Left renal pelvis (tissue), 4 donors: ENCODE measurements around the gene ARPIN. TPM values are rescaled to one million over a fixed set of nuclear protein-coding genes. Genes with fewer than 3 reads are reported as not detected.
"Not testable (repeated sequence)": the region's sequence is repeated elsewhere in the genome, so short reads cannot be mapped to it uniquely, and the experiment has no call there.

ENCODE experiments used
- DNase-seq, 4 donors: peaks; one replicate each; pipeline ENCODE4 v3.0.0-alpha.2; 2013; ENCODE audit warnings: low read depth in 4 of 4, low spot score in 3 of 4
- polyA plus RNA-seq, 4 donors: library from polyadenylated mRNA; unstranded; fragments of 120-200 nt; gene quantifications; one replicate each; pipeline ENCODE4 v1.2.1, GENCODE V29; 2013; ENCODE audit not compliant: insufficient read length in 4 of 4

ARPIN gene
- polyA plus RNA-seq, 4 donors = 27.1 to 30.6 (median 30.0) TPM

DNA sequence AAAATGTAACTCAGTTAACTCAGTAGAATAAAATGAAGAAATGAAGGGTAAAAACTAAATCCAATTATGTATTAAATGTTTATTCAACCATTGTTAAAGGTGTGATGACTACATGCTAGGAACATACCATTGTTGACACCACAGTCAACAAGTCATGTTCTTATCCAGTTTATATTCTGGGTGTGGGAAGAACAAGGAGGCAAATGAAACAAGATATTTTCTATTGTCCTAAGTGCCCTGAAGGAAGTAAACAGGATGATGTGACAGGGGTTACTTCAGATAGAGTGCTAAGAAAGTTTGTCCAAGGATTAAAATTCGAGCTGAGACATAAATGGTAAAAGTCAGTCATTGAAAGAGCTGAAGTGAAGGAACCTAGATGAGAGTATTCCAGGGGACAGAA lies 32.0 kb downstream of the ARPIN start:
- no peak for DNase-seq

DNA sequence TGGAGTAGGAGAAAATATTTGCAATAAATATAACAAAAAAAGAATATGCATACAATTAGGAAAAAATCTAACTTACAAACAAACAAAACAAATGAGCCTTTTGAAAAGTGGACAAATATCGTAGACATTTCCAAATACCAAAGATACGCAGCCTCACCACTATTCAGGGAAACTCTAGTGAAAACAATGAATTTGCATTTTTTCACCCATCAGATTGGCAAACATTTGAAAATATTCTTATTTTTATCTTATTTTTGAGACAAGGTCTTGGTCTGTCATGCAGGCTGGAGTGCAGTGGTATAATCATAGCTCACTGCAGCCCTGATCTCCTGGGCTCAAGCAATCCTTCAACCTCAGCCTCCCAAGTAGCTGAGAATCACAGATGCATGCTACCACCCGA lies 34.4 kb downstream of the ARPIN start:
- DNase-seq = no peak

DNA sequence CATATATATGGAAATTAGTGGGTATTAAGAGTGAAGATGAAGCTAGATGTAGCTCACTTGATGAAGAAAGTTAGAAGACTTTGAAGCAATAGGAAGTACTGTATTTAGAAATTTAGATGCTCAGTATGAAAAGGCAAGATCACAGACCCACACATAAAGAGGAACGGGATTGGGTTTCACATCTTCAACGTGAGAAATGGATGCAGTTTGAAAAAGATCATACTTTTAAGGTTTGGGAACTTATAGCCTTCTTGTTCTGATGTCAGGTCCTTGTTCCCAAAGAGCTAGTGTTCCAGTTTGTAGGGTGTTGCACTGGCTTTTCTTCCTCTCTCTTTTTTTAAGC lies 35.7 kb downstream of the ARPIN start:
- no peak for DNase-seq

DNA sequence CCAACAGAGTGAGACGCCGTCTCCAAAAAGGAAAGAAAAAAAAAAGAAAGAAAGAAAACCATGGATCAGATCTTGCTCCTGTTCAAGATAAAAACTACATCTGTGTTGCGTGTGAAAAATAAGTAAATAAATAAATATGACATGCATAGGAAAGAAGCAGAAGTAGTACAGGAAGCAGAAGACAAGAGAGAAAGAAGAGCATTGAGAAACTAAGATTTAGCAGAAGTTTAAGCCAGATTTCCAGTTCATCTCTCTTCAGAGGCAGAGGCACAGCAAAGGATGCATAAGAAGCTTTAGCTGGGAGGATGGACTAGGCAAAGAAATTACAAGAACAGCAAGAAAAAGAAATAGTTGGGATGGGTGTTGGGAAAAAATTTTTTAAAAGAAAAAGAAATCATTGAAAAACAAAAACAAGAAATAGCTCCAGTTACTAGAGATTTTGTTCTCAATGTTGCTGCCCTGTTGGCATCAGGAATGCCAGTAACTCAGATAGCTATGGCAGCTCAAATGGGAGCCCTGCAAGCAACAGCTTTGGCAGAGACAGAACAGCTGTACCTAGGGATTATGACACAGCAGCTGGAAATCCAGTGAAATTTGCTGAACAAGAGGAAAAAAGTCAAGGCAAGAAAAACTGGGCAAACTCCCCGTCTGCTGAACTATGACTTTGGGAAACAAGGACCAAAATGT lies 36.2 kb downstream of the ARPIN start:
- no peak for DNase-seq

DNA sequence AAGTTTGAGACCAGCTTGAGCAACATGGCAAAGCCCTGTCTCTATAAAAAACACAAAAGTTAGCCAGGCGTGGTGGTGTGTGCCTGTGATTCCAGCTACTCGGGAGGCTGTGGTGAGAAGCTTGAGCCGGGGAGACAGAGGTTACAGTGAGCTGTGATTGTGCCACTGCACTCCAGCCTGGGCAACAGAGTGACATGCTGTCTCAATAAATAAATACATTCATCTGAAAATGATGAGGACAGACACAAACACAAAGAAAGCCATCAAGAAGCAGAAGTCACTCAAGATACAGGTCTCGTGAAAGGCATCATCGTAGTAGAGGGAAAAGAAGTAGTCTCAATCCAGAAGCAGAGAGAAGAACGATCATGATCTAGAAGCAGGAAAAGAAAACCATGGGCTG lies 37.0 kb downstream of the ARPIN start:
- DNase-seq = no peak

DNA sequence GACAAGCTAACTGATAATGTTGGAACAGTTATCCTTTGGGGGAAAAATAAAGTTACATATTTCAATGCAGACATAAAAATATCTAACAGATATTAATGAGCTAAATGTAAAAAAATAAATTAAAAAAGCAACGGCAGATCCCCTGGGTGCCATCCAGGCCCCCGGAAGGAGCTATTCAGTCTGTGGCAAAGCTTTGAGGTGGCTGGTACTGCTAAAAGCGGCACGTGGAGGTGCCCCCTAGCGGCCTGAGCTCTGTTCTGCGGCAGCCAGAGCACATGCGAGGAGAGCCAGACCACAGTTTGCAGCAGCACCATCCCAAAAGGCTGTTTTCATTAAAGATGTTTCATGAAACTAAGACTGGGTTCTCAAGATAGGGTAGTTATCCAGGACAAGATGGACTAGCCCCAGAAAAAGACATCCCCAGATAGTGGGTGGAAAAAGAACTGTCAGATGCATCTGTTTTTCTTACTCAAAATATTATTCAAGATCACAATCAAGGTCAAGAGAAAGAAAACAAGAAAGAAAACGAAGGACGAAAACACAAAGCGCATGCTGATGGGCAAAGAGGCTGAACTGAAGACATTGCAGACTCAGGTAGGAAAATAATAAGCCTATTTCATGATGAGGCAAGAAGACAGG lies 37.7 kb downstream of the ARPIN start:
- DNase-seq = peak in 1 of 4 donors; percentile 24

DNA sequence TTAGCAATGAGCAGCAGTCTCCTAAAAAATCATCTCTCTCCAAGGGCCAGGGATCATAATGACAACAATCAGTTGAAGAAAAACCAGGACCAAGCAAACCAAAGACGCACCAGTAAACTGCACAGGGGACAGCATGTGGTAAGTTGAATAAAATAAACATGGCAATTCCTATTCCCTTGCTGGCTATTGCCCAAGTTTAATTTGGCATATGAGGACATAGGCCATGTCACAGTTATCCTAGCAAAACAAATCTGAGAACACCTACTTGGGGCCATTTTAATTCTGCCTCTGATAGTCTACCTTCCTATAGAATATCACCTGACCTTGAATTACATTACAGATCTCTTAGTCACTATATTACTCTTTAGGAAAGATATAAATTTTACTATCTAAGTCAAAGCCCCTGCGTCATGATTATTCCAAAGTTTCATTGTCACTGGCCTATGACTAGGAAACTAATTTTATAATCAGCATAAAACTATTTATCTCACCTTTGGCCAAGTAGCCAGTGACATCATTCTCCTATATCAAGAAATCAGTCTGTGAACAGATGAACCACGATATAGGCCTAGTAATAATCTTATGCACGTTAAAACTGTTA lies 42.0 kb downstream of the ARPIN start:
- no peak for DNase-seq

DNA sequence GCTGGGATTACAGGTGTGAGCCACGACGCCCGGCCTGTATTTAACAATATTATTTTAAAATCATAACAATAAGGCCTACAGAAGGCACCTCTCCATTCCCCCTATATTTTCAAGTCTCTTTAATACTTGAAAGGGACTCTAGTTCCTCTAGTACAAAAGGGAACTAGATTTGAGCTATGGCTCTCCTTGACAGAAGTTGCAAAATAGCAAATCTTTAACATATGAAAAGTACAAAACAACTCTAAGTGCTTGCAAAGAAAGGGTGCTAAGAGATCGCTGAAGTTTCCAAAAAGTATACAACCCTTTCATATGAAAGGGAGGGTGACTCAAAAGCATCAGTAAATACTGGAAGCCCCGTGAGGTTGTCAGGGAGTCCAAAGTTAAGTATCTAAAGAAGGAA lies 42.7 kb downstream of the ARPIN start:
- no peak for DNase-seq

DNA sequence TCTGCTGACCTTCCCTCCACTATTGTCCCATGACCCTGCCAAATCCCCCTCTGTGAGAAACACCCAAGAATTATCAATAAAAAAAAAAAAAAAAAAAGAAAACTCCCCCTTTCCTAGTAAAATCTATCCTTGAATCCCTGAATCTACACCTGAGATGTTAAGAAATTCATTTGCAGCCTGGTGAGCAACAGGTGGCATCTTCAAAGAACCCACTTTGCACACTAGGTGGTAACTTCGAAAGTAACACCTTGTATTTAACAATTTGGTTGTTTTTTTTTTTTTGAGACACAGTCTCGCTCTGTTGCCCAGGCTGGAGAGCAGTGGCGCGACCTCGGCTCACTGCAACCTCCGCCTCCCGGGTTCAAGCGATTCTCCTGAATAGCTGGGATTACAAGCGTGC lies 43.3 kb downstream of the ARPIN start:
- DNase-seq = not testable (repeated sequence)

DNA sequence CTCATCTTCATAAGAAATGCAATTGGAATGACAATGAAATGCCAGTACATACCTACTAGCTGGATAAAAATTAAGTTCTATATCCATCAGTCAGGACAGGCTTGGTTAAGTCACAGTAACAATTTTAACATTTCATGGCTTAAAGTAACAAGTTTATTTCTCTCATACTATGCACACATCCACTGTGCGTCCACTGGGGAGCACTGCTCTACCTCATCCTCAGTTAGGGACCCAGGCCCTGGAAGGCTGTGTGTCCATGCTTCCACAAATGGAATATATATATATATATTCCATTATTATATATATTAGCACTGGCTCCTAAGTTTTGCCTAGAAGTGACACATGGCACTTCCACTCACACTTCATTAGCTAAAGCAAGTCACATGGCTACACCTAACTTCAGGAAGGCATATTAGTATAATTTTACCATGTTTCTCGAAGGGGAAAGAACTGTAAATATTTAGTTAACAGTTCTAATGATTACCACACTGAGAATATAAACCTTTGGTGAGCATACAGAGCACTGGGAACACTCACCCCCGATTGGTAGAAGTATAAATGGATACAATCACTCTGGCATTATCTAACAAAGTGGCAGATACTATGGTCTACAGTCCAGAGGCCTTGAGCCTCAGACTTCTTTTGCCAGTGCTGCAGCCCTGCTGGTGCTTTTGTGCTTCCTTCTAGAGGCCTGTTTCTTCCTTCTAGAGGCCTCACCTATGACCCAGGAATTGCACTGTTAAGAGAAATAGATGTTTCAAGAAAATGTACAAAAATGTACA lies 47.6 kb downstream of the ARPIN start:
- DNase-seq = no peak

DNA sequence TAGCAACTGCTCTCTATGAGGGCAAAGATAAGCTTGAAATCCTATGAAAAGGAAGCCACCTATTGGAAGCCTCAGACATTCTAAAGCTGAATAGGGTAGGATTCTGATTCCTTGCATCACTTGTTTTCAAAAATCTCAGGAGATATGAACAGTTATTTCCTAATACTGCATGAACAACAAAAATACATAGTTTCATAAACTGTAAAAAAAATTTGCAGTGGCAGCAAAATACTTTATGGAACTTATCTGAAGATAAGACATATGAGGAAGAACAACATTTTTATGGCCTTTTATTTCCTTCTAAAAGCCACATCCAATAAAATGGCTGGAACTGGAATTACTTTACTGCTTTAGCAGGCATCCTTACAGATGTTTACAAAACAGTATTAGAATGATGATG lies 48.8 kb downstream of the ARPIN start:
- DNase-seq = no peak

DNA sequence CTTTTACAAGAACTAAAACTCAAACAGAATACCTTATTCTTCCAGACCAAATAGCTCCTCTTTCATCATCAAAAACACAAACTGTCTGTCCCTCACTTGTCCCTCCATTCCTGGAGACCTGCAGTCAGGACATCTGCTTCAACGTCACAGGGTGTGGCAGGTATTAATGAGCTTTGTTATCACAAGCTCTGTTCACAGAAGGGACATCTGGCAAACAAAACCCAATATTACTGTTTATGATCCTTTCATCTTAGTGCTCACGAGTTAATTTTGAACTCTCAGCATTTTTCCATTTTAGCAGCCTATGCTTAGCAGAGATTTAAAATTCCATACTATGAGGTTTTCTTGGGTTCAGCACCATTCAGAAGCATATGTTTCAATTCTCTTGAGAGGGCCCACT lies 51.9 kb downstream of the ARPIN start:
- no peak for DNase-seq

DNA sequence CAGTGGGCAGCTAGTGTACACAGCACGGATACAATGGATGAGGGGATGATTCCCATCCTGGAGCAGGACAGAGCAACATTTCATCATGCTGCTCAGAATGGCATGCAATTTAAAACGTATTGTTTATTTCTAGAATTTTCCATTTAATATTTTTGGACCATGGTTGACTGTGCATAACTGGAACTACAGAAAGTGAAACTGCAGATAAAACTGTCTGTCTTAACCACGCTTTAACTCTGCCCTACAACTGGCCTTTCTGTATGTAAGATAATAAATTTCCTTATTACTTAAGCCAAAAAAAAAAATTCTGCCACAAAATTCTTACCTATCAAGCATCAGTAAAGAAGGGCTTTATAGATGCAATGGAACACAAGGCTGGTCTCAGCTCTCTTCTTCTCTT lies 52.3 kb downstream of the ARPIN start:
- no peak for DNase-seq

DNA sequence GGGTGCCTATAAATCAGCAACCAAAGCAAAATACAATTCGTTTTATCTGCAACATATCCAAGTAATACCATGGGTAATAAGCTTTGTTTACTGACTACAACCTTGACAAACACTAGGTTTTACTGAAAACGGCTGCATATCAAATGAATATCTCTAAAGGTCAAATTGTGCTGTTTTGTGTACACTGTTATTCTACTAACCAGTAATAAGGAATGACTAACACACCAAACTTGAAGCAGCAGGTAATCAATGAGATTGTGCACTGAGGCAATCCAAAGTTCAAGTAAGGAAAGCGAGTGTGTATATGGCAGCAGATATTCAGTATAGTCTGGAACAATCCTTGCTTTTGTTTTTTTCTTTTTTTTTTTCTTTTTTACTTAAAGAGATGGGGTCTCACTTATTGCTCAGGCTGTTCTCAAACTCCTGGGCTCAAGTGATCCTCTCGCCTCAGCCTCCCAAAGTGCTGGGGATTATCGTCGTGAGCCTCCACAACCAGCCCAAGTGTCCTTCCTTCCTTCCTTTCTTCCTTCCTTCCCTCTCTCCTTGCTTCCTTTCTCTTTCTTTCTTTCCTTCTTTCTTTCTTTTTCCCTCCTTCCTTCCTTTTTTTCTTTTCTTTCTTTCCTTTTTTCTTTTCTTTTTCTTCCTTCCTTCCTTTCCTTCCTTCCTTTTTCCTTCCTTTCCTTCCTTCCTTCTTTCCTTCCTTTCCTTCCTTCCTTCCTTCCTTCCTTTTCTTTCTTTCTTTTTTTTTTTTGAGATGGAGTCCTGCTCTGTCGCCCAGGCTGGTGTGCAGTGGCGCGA lies 53.9 kb downstream of the ARPIN start:
- no peak for DNase-seq

DNA sequence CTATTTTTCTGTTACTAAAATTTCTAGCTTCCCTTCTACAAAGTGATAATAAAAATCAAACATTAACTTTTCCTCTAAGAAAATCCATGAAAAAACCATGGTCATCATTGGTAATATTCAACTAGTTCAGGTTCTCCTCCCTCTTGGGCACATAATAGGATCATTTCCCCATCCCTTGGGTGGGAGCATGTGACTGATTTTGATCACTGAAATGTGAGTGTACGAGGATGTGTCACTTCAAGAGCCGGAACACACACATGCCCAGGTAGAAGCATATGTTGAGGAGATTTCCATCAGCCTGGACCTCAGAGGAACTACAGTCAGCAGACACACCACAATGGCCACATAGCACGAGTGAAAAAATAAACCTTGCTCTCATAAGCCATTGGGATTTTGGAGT lies 55.1 kb downstream of the ARPIN start:
- no peak for DNase-seq

DNA sequence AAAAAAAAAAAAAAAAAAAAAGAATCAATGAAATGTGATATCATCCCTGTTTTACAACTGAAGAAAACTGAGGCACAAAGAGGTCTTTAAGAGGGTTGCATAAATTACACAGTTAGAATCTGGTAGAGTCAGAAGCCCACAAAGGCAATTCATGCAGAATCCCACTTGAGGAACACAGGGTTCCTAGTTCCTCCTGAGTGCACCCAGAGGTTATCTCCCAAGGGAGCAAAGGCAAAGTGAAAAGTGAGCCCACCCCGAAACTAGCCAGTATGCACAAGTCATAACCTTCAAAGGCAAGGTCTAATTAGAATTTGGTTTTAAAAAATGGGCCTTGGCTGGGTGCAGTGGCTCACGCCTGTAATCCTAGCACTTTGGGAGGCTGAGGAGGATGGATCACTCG lies 56.8 kb downstream of the ARPIN start:
- no peak for DNase-seq

DNA sequence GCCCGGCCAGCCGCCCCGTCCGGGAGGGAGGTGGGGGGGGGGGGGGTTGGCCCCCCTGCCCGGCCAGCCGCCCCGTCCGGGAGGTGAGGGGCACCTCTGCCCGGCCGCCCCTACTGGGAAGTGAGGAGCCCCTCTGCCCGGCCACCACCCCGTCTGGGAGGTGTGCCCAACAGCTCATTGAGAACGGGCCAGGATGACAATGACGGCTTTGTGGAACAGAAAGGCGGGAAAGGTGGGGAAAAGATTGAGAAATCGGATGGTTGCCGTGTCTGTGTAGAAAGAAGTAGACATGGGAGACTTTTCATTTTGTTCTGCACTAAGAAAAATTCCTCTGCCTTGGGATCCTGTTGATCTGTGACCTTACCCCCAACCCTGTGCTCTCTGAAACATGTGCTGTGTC lies 57.9 kb downstream of the ARPIN start:
- DNase-seq = not testable (repeated sequence)

DNA sequence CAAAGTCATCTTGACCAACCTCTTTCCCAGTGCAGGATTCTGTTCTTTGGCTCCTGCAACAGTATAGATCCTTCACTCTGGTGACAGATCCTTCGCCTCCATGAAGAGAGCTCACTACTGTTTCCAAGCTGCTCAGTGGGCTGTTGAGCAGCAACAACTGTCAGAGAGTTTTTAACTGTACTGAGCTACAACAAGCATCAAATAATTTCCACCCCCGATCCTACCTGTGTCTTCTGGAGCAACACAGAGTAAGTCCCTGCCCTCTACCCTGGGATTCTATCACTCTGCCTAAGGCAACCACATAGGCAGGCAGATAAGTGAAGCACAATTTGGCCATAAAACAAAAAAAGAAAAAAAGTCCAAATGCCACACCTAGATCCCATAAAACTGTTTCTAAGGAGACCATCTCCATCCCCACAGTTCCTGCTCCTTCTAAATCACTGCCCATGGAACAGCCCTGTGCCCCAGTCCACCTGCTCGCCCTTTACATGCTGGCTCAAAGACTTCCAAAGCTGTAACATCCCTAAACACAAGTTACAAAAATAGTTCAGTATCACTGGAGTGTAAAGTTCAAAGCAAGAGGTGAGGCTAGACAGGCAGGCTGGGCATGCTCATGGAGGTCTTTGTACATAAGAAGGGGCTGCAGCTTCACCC lies 60.3 kb downstream of the ARPIN start:
- no peak for DNase-seq

DNA sequence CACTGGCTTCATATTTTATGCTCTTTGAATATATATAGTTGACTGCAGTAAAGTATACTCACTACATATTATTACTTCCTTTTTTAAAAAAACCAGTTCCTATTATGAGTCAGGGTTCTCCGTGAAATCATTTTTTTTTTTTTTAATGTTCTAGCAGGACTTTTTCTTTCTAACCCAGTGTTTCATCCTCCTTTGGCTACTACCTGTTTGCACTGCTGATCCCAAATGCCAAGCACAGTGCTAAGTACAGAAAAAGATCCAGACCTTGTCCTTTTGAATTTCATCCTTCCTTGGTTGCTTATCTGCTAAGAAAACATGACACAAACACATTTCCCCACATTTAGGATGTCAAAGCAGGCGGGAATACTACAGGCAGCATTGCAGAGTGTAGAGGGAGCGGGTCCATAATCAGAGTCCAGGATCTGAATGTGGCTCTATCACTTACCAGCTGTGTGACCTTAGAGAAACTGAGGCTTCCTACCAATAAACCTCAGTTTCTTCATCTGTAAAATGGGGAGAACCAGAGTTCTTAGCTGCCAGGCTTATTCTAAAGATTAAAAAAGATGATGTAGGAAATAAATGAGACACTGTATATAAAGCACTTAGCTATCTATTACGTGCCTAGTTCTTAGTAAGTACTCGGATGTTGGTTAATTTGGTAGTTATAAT lies 60.9 kb downstream of the ARPIN start:
- no peak for DNase-seq

DNA sequence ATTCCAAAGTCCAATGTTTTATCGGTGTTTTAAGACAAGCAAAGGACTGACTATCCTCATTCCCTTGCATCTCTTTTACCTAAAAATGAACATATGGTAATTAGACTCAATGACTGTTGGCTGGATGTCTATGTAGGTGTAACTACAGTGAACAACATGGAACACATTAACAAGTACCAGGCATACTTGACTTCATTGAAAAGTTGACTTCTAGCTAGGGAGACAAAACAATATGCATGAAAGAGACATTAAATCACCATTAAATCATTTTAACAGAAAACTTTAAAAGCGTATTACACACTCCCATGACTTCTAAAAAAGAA lies 63.8 kb downstream of the ARPIN start:
- no peak for DNase-seq
